NCI-H69 (cell line): Measurements from ENCODE around the gene GNAZ.
"Not testable (repeated sequence)": the region's sequence is repeated elsewhere in the genome, so short reads cannot be mapped to it uniquely, and the experiment has no call there.

Experiments
- DNase-seq: peaks from one replicate; lab custom pipeline; 2025; lab: John Stamatoyannopoulos, UW

GNAZ gene

GRCh38 chr22:23044570-23044969 is 25.7 kb upstream of the GNAZ start:
- DNase-seq = peak; percentile 32

- DNase-seq = peak; percentile 43
Measured at GRCh38 chr22:23045461-23045860, 24.9 kb upstream of the GNAZ start.

- peak; percentile 78 for DNase-seq
Measured at GRCh38 chr22:23047265-23047664, 23.1 kb upstream of the GNAZ start.

GRCh38 chr22:23047742-23048141 is 22.6 kb upstream of the GNAZ start:
- DNase-seq = peak; percentile 75

- DNase-seq = not testable (repeated sequence)
Measured at GRCh38 chr22:23050546-23050945, 19.8 kb upstream of the GNAZ start.

- no peak for DNase-seq
Measured at GRCh38 chr22:23053051-23053707, 17.1 kb upstream of the GNAZ start.

GRCh38 chr22:23053912-23054530 is 16.3 kb upstream of the GNAZ start:
- DNase-seq = no peak

- peak; percentile 43 for DNase-seq
Measured at GRCh38 chr22:23054531-23055257, 15.6 kb upstream of the GNAZ start.

GRCh38 chr22:23055449-23056179 is 14.7 kb upstream of the GNAZ start:
- no peak for DNase-seq

- no peak for DNase-seq
Measured at GRCh38 chr22:23057331-23057730, 13.0 kb upstream of the GNAZ start.

- no peak for DNase-seq
Measured at GRCh38 chr22:23058063-23058462, 12.3 kb upstream of the GNAZ start.

GRCh38 chr22:23058481-23059283 is 11.6 kb upstream of the GNAZ start:
- no peak for DNase-seq

- no peak for DNase-seq
Measured at GRCh38 chr22:23059284-23059948, 10.9 kb upstream of the GNAZ start.

GRCh38 chr22:23060612-23061400 is 9.5 kb upstream of the GNAZ start:
- DNase-seq = no peak

GRCh38 chr22:23061471-23062280 is 8.6 kb upstream of the GNAZ start:
- no peak for DNase-seq

- DNase-seq = no peak
Measured at GRCh38 chr22:23062616-23063538, 7.4 kb upstream of the GNAZ start.

- DNase-seq = no peak
Measured at GRCh38 chr22:23063539-23064380, 6.6 kb upstream of the GNAZ start.
